ENCODE results near the gene XIST. TPM values are rescaled to one million over a fixed set of nuclear protein-coding genes. Genes with fewer than 3 reads are reported as not detected.

The XIST gene
- total and polyA plus RNA-seq, 4 donors = 0.93 to 225 (median 65.0) TPM; not detected in 1

DNA sequence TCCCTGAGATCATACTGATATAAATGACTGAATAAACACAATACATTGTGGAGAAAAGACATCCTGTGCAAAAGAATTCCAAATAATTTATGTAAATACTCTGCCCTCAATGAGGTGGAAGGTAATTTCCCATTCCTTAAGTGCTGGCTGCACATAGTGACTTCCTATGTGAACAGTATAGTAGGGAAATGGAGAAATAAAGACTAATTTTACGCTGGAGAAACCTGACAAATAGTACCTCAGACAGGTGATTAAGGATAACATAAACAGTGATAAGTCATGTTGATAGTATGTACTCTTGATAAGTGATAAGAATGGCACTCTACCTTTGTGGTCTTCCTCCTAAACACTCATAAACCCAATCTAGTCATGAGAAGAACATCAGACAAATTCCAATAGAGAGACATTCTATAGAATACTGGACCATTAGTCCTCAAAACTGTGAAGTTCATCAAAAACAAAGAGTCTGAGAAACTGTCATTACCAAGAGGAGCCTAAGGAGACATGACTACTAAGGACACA lies 15.5 kb downstream of the XIST start:
- Histone ChIP-seq H3K27me3 (ENCODE audit: control insufficient read depth in 4 of 4, insufficient read depth in 4 of 4, low read length in 3 of 4) (no peaks in the 10 kb centered on the region), H3K36me3 (ENCODE audit: control insufficient read depth in 4 of 4, insufficient read depth in 3 of 4, low read depth in 1 of 4, low read length in 3 of 4) (peaks cover 0 to 4% (median 0%) of the 10 kb centered on the region in 4 donors), H3K27ac (ENCODE audit: low read depth in 1 of 2, low read length in 2 of 2) (no peak overlapping the region), H3K9me3 (ENCODE audit: control insufficient read depth in 4 of 4, low read length in 3 of 4) (no peaks in the 10 kb centered on the region), H3K4me3 (ENCODE audit: low read depth in 1 of 3, low read length in 3 of 3) (no peak overlapping the region), H3K9ac (ENCODE audit: low read depth in 1 of 2, low read length in 2 of 2) (no peak overlapping the region), H3K4me1 (ENCODE audit: control insufficient read depth in 4 of 4, insufficient read depth in 4 of 4, low read length in 3 of 4) (peaks cover 0 to 5% (median 0%) of the 10 kb centered on the region in 4 donors)
- no peak for DNase-seq (ENCODE audit: low spot score)
- TF ChIP-seq SP1 (IDR thresholded peaks at IDR 0.05) (no peak), HNF4A (conservative IDR thresholded peaks at IDR 0.05) (no peak), EGR1 (IDR thresholded peaks at IDR 0.05; ENCODE audit: low read depth in 2 of 2) (no peak), FOXA2 (IDR thresholded peaks at IDR 0.05) (no peak), FOXA1 (IDR thresholded peaks at IDR 0.05) (no peak), JUND (IDR thresholded peaks at IDR 0.05) (no peak), YY1 (IDR thresholded peaks at IDR 0.05) (no peak), RAD21 (IDR thresholded peaks at IDR 0.05) (no peak), HNF4G (IDR thresholded peaks at IDR 0.05) (no peak), TAF1 (conservative IDR thresholded peaks at IDR 0.05) (no peak), NR2F2 (IDR thresholded peaks at IDR 0.05) (no peak), GABPA (IDR thresholded peaks at IDR 0.05 in 1 of 2, conservative IDR thresholded peaks at IDR 0.05 in 1 of 2) (no peak), RXRA (IDR thresholded peaks at IDR 0.05) (no peak)
- TF ChIP-seq, protein P1, sequence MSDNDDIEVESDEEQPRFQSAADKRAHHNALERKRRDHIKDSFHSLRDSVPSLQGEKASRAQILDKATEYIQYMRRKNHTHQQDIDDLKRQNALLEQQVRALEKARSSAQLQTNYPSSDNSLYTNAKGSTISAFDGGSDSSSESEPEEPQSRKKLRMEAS (IDR thresholded peaks at IDR 0.05) = no peak
- TF ChIP-seq, protein P2, sequence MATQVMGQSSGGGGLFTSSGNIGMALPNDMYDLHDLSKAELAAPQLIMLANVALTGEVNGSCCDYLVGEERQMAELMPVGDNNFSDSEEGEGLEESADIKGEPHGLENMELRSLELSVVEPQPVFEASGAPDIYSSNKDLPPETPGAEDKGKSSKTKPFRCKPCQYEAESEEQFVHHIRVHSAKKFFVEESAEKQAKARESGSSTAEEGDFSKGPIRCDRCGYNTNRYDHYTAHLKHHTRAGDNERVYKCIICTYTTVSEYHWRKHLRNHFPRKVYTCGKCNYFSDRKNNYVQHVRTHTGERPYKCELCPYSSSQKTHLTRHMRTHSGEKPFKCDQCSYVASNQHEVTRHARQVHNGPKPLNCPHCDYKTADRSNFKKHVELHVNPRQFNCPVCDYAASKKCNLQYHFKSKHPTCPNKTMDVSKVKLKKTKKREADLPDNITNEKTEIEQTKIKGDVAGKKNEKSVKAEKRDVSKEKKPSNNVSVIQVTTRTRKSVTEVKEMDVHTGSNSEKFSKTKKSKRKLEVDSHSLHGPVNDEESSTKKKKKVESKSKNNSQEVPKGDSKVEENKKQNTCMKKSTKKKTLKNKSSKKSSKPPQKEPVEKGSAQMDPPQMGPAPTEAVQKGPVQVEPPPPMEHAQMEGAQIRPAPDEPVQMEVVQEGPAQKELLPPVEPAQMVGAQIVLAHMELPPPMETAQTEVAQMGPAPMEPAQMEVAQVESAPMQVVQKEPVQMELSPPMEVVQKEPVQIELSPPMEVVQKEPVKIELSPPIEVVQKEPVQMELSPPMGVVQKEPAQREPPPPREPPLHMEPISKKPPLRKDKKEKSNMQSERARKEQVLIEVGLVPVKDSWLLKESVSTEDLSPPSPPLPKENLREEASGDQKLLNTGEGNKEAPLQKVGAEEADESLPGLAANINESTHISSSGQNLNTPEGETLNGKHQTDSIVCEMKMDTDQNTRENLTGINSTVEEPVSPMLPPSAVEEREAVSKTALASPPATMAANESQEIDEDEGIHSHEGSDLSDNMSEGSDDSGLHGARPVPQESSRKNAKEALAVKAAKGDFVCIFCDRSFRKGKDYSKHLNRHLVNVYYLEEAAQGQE (IDR thresholded peaks at IDR 0.05) = no peak
- TF ChIP-seq, protein P3, sequence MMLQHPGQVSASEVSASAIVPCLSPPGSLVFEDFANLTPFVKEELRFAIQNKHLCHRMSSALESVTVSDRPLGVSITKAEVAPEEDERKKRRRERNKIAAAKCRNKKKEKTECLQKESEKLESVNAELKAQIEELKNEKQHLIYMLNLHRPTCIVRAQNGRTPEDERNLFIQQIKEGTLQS (IDR thresholded peaks at IDR 0.05) = no peak
- TF ChIP-seq, protein P4, sequence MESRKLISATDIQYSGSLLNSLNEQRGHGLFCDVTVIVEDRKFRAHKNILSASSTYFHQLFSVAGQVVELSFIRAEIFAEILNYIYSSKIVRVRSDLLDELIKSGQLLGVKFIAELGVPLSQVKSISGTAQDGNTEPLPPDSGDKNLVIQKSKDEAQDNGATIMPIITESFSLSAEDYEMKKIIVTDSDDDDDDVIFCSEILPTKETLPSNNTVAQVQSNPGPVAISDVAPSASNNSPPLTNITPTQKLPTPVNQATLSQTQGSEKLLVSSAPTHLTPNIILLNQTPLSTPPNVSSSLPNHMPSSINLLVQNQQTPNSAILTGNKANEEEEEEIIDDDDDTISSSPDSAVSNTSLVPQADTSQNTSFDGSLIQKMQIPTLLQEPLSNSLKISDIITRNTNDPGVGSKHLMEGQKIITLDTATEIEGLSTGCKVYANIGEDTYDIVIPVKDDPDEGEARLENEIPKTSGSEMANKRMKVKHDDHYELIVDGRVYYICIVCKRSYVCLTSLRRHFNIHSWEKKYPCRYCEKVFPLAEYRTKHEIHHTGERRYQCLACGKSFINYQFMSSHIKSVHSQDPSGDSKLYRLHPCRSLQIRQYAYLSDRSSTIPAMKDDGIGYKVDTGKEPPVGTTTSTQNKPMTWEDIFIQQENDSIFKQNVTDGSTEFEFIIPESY (IDR thresholded peaks at IDR 0.05) = no peak
- TF ChIP-seq, protein P5, sequence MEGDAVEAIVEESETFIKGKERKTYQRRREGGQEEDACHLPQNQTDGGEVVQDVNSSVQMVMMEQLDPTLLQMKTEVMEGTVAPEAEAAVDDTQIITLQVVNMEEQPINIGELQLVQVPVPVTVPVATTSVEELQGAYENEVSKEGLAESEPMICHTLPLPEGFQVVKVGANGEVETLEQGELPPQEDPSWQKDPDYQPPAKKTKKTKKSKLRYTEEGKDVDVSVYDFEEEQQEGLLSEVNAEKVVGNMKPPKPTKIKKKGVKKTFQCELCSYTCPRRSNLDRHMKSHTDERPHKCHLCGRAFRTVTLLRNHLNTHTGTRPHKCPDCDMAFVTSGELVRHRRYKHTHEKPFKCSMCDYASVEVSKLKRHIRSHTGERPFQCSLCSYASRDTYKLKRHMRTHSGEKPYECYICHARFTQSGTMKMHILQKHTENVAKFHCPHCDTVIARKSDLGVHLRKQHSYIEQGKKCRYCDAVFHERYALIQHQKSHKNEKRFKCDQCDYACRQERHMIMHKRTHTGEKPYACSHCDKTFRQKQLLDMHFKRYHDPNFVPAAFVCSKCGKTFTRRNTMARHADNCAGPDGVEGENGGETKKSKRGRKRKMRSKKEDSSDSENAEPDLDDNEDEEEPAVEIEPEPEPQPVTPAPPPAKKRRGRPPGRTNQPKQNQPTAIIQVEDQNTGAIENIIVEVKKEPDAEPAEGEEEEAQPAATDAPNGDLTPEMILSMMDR (IDR thresholded peaks at IDR 0.05; ENCODE audit: low read depth, low read length, missing input control) = no peak
- WGBS = 55% methylated on average over 1 of the region's 1 CpG
